ENCODE data around the gene GCAT.

- TF ChIP-seq RAD21 (IDR thresholded peaks at IDR 0.05) = no peak
- TF ChIP-seq, protein P1, sequence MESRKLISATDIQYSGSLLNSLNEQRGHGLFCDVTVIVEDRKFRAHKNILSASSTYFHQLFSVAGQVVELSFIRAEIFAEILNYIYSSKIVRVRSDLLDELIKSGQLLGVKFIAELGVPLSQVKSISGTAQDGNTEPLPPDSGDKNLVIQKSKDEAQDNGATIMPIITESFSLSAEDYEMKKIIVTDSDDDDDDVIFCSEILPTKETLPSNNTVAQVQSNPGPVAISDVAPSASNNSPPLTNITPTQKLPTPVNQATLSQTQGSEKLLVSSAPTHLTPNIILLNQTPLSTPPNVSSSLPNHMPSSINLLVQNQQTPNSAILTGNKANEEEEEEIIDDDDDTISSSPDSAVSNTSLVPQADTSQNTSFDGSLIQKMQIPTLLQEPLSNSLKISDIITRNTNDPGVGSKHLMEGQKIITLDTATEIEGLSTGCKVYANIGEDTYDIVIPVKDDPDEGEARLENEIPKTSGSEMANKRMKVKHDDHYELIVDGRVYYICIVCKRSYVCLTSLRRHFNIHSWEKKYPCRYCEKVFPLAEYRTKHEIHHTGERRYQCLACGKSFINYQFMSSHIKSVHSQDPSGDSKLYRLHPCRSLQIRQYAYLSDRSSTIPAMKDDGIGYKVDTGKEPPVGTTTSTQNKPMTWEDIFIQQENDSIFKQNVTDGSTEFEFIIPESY (IDR thresholded peaks at IDR 0.05) = no peak
- no peak for TF ChIP-seq YY1 (IDR thresholded peaks at IDR 0.05)
- TF ChIP-seq GABPA (IDR thresholded peaks at IDR 0.05 in 1 of 2, conservative IDR thresholded peaks at IDR 0.05 in 1 of 2) = no peak
- TF ChIP-seq, protein P2, sequence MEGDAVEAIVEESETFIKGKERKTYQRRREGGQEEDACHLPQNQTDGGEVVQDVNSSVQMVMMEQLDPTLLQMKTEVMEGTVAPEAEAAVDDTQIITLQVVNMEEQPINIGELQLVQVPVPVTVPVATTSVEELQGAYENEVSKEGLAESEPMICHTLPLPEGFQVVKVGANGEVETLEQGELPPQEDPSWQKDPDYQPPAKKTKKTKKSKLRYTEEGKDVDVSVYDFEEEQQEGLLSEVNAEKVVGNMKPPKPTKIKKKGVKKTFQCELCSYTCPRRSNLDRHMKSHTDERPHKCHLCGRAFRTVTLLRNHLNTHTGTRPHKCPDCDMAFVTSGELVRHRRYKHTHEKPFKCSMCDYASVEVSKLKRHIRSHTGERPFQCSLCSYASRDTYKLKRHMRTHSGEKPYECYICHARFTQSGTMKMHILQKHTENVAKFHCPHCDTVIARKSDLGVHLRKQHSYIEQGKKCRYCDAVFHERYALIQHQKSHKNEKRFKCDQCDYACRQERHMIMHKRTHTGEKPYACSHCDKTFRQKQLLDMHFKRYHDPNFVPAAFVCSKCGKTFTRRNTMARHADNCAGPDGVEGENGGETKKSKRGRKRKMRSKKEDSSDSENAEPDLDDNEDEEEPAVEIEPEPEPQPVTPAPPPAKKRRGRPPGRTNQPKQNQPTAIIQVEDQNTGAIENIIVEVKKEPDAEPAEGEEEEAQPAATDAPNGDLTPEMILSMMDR (IDR thresholded peaks at IDR 0.05; ENCODE audit: low read depth, low read length, missing input control) = no peak
- TF ChIP-seq TAF1 (conservative IDR thresholded peaks at IDR 0.05) = no peak
- no peak for TF ChIP-seq SP1 (IDR thresholded peaks at IDR 0.05)
Observed at GRCh38 chr22:37815593-37815992, 7.9 kb downstream of the GCAT start.
